B cell (primary cell): ENCODE measurements around the gene RAB39B. TPM values are rescaled to one million over a fixed set of nuclear protein-coding genes. Genes with fewer than 3 reads are reported as not detected.

Source experiments
- ATAC-seq: fragments of 200-7000 bp; cut with Tn5 transposase; one replicate; pipeline ENCODE4 v1.10.0; 2021; ENCODE audit warnings: low read depth, mild to moderate bottlenecking, moderate number of reproducible peaks, moderate library complexity
- CTCF ChIA-PET: fragments of 350-600 bp; sonication (Branson Sonifier 250); formaldehyde crosslinking; loops from one replicate; lab custom pipeline; 2021; ENCODE audit warnings: antibody characterized with exemption, inconsistent platforms; lab: Charles Lee
- POLR2A ChIA-PET: fragments of 350-600 bp; sonication (Branson Sonifier 250); formaldehyde crosslinking; loops from one replicate; lab custom pipeline; 2021; ENCODE audit warnings: antibody characterized with exemption; lab: Charles Lee
- DNase-seq: peaks from one replicate; pipeline ENCODE4 v3.0.0; 2013
- H2AFZ ChIP-seq: 2 replicates; pipeline ENCODE4 v1.6.1; 2012; ENCODE audit warnings: mild to moderate bottlenecking, low read depth, low read length; ENCODE audit not compliant: insufficient read depth, poor library complexity, severe bottlenecking
- H3K27ac ChIP-seq, 2 donors: 1 replicate in 1 of 2; 2 replicates in 1 of 2; pipeline ENCODE4 v1.5.1; 2012 to 2013; ENCODE audit warnings: low read length in 2 of 2, mild to moderate bottlenecking in 2 of 2, moderate library complexity in 1 of 2
- H3K27me3 ChIP-seq, 4 experiments: fragments of 200-600 bp in 1 of 4; sonication (generic) in 1 of 4; replicated peaks in 1 of 4; 1 replicate in 2 of 4; 2 replicates in 2 of 4; pipeline versions ENCODE4 v1.6.1 to v1.7.0; 2013 to 2016; ENCODE audit warnings: low read length in 3 of 4, mild to moderate bottlenecking in 2 of 4, mixed read lengths in 1 of 4, moderate library complexity in 1 of 4; ENCODE audit not compliant: insufficient read depth in 4 of 4, control insufficient read depth in 3 of 4; ENCODE audit errors: control extremely low read depth in 1 of 4
- H3K36me3 ChIP-seq, 2 experiments: replicated peaks in 1 of 2; 1 replicate in 1 of 2; 2 replicates in 1 of 2; pipeline versions ENCODE4 v1.6.1 to v1.7.1; 2013; ENCODE audit warnings: low read length in 1 of 2; ENCODE audit not compliant: insufficient read depth in 2 of 2, control insufficient read depth in 1 of 2; ENCODE audit errors: control extremely low read depth in 1 of 2, extremely low read depth in 1 of 2
- H3K4me1 ChIP-seq, 2 donors: fragments of 200-600 bp in 1 of 2; sonication (generic) in 1 of 2; 1 replicate in 1 of 2; 2 replicates in 1 of 2; pipeline versions ENCODE4 v1.5.1 to v1.6.1; 2013 to 2017; ENCODE audit warnings: low read length in 2 of 2; ENCODE audit not compliant: control insufficient read depth in 2 of 2, insufficient read depth in 2 of 2
- H3K4me2 ChIP-seq: replicated peaks from 2 replicates; pipeline ENCODE3; 2012; ENCODE audit warnings: mild to moderate bottlenecking, low read depth, low read length; ENCODE audit not compliant: poor library complexity, severe bottlenecking
- H3K4me3 ChIP-seq, 5 experiments: fragments of 200-600 bp in 1 of 5; sonication (generic) in 1 of 5; 1 replicate in 3 of 5; 2 replicates in 2 of 5; pipeline versions ENCODE4 v1.5.1 to v1.7.0; 2011 to 2016; ENCODE audit warnings: low read length in 4 of 5, mild to moderate bottlenecking in 4 of 5, low read depth in 2 of 5, control low read depth in 1 of 5, moderate library complexity in 1 of 5; ENCODE audit not compliant: insufficient read depth in 1 of 5; ENCODE audit errors: control extremely low read depth in 1 of 5, extremely low read depth in 1 of 5
- H3K79me2 ChIP-seq: fragments of 200-600 bp; sonication (generic); one replicate; pipeline ENCODE4 v1.6.0; 2016; ENCODE audit warnings: low read length; ENCODE audit not compliant: control insufficient read depth, insufficient read depth
- H3K9ac ChIP-seq: fragments of 200-600 bp; sonication (generic); 2 replicates; pipeline ENCODE4 v1.6.1; 2017; ENCODE audit warnings: mild to moderate bottlenecking, low read length, moderate library complexity
- H3K9me3 ChIP-seq, 3 donors: one replicate each; pipeline versions ENCODE4 v1.6.1 to v1.7.1; 2013; ENCODE audit warnings: low read length in 2 of 3; ENCODE audit not compliant: control insufficient read depth in 2 of 3, insufficient read depth in 1 of 3; ENCODE audit errors: control extremely low read depth in 1 of 3
- H4K20me1 ChIP-seq: 2 replicates; pipeline ENCODE4 v1.6.0; 2012; ENCODE audit warnings: mild to moderate bottlenecking, low read length; ENCODE audit not compliant: insufficient read depth, control insufficient read depth, poor library complexity, severe bottlenecking
- H3K27ac Mint-ChIP-seq: one replicate; pipeline ENCODE4 v1.8.0; 2021; ENCODE audit warnings: mixed read lengths
- H3K27me3 Mint-ChIP-seq: one replicate; pipeline ENCODE4 v1.8.0; 2021; ENCODE audit warnings: mixed read lengths
- H3K4me1 Mint-ChIP-seq: one replicate; pipeline ENCODE4 v1.8.0; 2021; ENCODE audit warnings: mixed read lengths
- H3K4me3 Mint-ChIP-seq: one replicate; pipeline ENCODE4 v1.8.0; 2021; ENCODE audit warnings: mixed read lengths
- H3K9me3 Mint-ChIP-seq: one replicate; pipeline ENCODE4 v1.8.0; 2022; ENCODE audit warnings: mixed read lengths; ENCODE audit not compliant: insufficient read depth
- EZH2 ChIP-seq: IDR thresholded peaks from 2 replicates; pipeline ENCODE4 v1.6.1; 2012; ENCODE audit warnings: borderline replicate concordance, low read depth, mild to moderate bottlenecking, moderate library complexity, low read length; ENCODE audit not compliant: insufficient read depth, poor library complexity, severe bottlenecking
- WGBS: methylation state at CpG from one replicate; pipeline ENCODE4 v1.1.5; 2013; ENCODE audit warnings: missing lambda C conversion rate; ENCODE audit not compliant: insufficient coverage; 5-methylcytosine and 5-hydroxymethylcytosine counted together
- intact Hi-C: fragments of 100-400 bp; cut with micrococcal nuclease; formaldehyde crosslinking; loops from one replicate; pipeline ENCODE4 v1.10.0; 2022
- polyA plus RNA-seq: library from polyadenylated mRNA; depleted of rRNA; stranded (reverse); fragments of >200 nt; gene quantifications from 2 replicates; pipeline ENCODE4 v1.2.3, GENCODE V29; 2012
- total RNA-seq, 2 donors: library from RNA; stranded (reverse); fragments of 120-200 nt in 1 of 2; gene quantifications; 1 replicate in 1 of 2; 2 replicates in 1 of 2; pipeline versions ENCODE4 v1.2.3 to v1.2.4, GENCODE V29; 2013 to 2022
- TF ChIP-seq, protein P1 (sequence below): fragments of 200-600 bp; IDR thresholded peaks from one replicate; pipeline ENCODE4 v1.8.0; 2022; ENCODE audit warnings: antibody characterized with exemption, mild to moderate bottlenecking

The RAB39B gene
- total and polyA plus RNA-seq, 2 donors (not counting 1 experiment from before 2014, with no cell fraction given) = 2.0 to 8.8 TPM

GRCh38 chrX:155293771-155294170 lies 29.5 kb upstream of the RAB39B start:
- DNase-seq (no peak), ATAC-seq (no peak)
- H3K79me2 ChIP-seq = no peaks in the 10 kb centered on the region
- H2AFZ ChIP-seq = no peak overlapping the region
- no peaks in the 10 kb centered on the region for H3K4me1 ChIP-seq
- TF ChIP-seq, protein P1, sequence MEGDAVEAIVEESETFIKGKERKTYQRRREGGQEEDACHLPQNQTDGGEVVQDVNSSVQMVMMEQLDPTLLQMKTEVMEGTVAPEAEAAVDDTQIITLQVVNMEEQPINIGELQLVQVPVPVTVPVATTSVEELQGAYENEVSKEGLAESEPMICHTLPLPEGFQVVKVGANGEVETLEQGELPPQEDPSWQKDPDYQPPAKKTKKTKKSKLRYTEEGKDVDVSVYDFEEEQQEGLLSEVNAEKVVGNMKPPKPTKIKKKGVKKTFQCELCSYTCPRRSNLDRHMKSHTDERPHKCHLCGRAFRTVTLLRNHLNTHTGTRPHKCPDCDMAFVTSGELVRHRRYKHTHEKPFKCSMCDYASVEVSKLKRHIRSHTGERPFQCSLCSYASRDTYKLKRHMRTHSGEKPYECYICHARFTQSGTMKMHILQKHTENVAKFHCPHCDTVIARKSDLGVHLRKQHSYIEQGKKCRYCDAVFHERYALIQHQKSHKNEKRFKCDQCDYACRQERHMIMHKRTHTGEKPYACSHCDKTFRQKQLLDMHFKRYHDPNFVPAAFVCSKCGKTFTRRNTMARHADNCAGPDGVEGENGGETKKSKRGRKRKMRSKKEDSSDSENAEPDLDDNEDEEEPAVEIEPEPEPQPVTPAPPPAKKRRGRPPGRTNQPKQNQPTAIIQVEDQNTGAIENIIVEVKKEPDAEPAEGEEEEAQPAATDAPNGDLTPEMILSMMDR = no peak
- TF ChIP-seq EZH2 = no peak
- ChIA-PET POLR2A (no interaction called here), CTCF (no interaction called here)
- H3K27me3 Mint-ChIP-seq = no peaks in the 10 kb centered on the region
- no peak overlapping the region for H3K4me3 Mint-ChIP-seq
- intact Hi-C loops = no loop called here
- H3K4me2 ChIP-seq = no peak overlapping the region
- no peaks in the 10 kb centered on the region for H3K36me3 ChIP-seq
- no peaks in the 10 kb centered on the region for H3K4me1 Mint-ChIP-seq
- no peaks in the 10 kb centered on the region for H3K27me3 ChIP-seq
- H4K20me1 ChIP-seq = no peaks in the 10 kb centered on the region
- no peaks in the 10 kb centered on the region for H3K9me3 Mint-ChIP-seq
- no peak overlapping the region for H3K27ac ChIP-seq
- no peak overlapping the region for H3K9ac ChIP-seq
- H3K9me3 ChIP-seq = no peaks in the 10 kb centered on the region
- H3K4me3 ChIP-seq = no peak overlapping the region
- no peak overlapping the region for H3K27ac Mint-ChIP-seq

DNA sequence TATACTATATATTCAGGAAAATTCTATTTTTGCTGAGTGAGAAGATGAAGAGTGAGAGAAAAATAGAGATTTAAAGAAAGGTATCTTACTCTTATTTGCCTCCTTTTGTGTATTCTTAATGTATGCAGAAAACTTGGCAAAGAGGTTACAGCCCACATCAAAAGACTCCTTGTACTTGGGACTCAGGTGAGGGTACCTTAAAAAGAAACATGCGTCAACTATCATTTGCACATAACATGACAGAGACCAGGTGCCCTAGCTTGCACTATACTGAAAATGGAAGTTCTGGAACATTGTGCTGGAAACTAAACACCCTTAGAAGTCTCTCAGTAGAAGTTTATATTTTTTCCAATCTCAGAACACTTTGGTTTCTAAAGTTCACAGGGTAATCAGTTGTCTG lies 15.6 kb upstream of the RAB39B start:
- Histone ChIP-seq H3K4me3 (no peak overlapping the region), H3K27ac (no peak overlapping the region), H3K36me3 (no peaks in the 10 kb centered on the region), H4K20me1 (no peaks in the 10 kb centered on the region), H3K9ac (no peak overlapping the region), H2AFZ (no peak overlapping the region), H3K9me3 (no peaks in the 10 kb centered on the region), H3K79me2 (no peaks in the 10 kb centered on the region), H3K4me1 (no peaks in the 10 kb centered on the region), H3K4me2 (no peak overlapping the region), H3K27me3 (no peaks in the 10 kb centered on the region)
- H3K9me3 Mint-ChIP-seq = no peaks in the 10 kb centered on the region
- H3K27ac Mint-ChIP-seq = no peak overlapping the region
- WGBS = no CpG with 5 or more reads among the region's 1 CpG
- CTCF ChIA-PET = no interaction called here
- no peak for ATAC-seq
- POLR2A ChIA-PET = no interaction called here
- intact Hi-C loops = no loop called here
- no peak overlapping the region for H3K4me3 Mint-ChIP-seq
- peaks cover 3% of the 10 kb centered on the region for H3K27me3 Mint-ChIP-seq
- no peaks in the 10 kb centered on the region for H3K4me1 Mint-ChIP-seq
- no peak for DNase-seq
- no peak for TF ChIP-seq EZH2
- TF ChIP-seq, protein P1 = no peak
